Hepatocyte (in vitro differentiated cells): ENCODE results near the gene KRT35. TPM values are rescaled to one million over a fixed set of nuclear protein-coding genes. Genes with fewer than 3 reads are reported as not detected.

Experiments
- DNase-seq: peaks from one replicate; pipeline ENCODE4 v3.0.0-alpha.2; 2016; ENCODE audit warnings: low spot score
- H2AFZ ChIP-seq: fragments of 200-600 bp; sonication (generic); 2 replicates; pipeline ENCODE4 v1.6.0; 2016; ENCODE audit warnings: antibody characterized with exemption, mild to moderate bottlenecking
- H3K27ac ChIP-seq: fragments of 200-600 bp; sonication (generic); 2 replicates; pipeline ENCODE4 v1.5.1; 2016; ENCODE audit warnings: mild to moderate bottlenecking
- H3K27me3 ChIP-seq: fragments of 200-600 bp; sonication (generic); 2 replicates; pipeline ENCODE4 v1.6.1; 2016
- H3K36me3 ChIP-seq: fragments of 200-600 bp; sonication (generic); replicated peaks from 2 replicates; pipeline ENCODE4 v1.5.1; 2016; ENCODE audit warnings: low read depth; ENCODE audit not compliant: insufficient read depth
- H3K4me1 ChIP-seq: fragments of 200-600 bp; sonication (generic); 2 replicates; pipeline ENCODE4 v1.5.1; 2016; ENCODE audit warnings: mild to moderate bottlenecking, moderate library complexity; ENCODE audit not compliant: insufficient read depth
- H3K4me2 ChIP-seq: fragments of 200-600 bp; sonication (generic); 2 replicates; pipeline ENCODE4 v1.6.0; 2016
- H3K4me3 ChIP-seq: fragments of 200-600 bp; sonication (generic); 2 replicates; pipeline ENCODE4 v1.5.1; 2016; ENCODE audit warnings: mild to moderate bottlenecking
- H3K79me2 ChIP-seq: fragments of 200-600 bp; sonication (generic); 2 replicates; pipeline ENCODE4 v1.6.0; 2017; ENCODE audit warnings: mild to moderate bottlenecking
- H3K9me2 ChIP-seq: fragments of 200-600 bp; sonication (generic); replicated peaks from 2 replicates; pipeline ENCODE4 v1.6.0; 2017; ENCODE audit warnings: mild to moderate bottlenecking; ENCODE audit not compliant: insufficient read depth
- H3K9me3 ChIP-seq: fragments of 200-600 bp; sonication (generic); 2 replicates; pipeline ENCODE4 v1.5.1; 2016; ENCODE audit warnings: low read depth, mild to moderate bottlenecking
- H4K20me1 ChIP-seq: fragments of 200-600 bp; sonication (generic); 2 replicates; pipeline ENCODE4 v1.6.0; 2016; ENCODE audit warnings: mild to moderate bottlenecking; ENCODE audit not compliant: insufficient read depth, poor library complexity, severe bottlenecking
- EZH2 ChIP-seq: fragments of 200-600 bp; sonication (generic); IDR thresholded peaks from 2 replicates; pipeline ENCODE4 v1.6.1; 2016; ENCODE audit warnings: antibody characterized with exemption, mild to moderate bottlenecking, borderline replicate concordance
- EZH2phosphoT487 ChIP-seq: fragments of 200-600 bp; sonication (generic); IDR thresholded peaks from one replicate; pipeline ENCODE4 v1.6.1; 2018; ENCODE audit warnings: antibody characterized with exemption, mild to moderate bottlenecking, low read depth, moderate library complexity; ENCODE audit not compliant: unreplicated experiment, severe bottlenecking
- WGBS: methylation state at CpG from one replicate; pipeline ENCODE4 v1.1.6; 2016; ENCODE audit warnings: low lambda C conversion rate; ENCODE audit errors: missing lambda C conversion rate; 5-methylcytosine and 5-hydroxymethylcytosine counted together
- polyA plus RNA-seq: library from polyadenylated mRNA; unstranded; fragments of >200 nt; fragmentation: Nextera tagmentation; extraction: Ambion mirVana; gene quantifications from 2 replicates; pipeline ENCODE4 v1.2.1, GENCODE V29; 2016
- total RNA-seq: library from RNA; depleted of rRNA; stranded (reverse); fragments of >200 nt; gene quantifications from 2 replicates; pipeline ENCODE4 v1.2.3, GENCODE V29; 2014
- TF ChIP-seq, protein P1 (sequence below): fragments of 200-600 bp; sonication (generic); IDR thresholded peaks from 2 replicates; pipeline ENCODE4 v1.5.1; 2016; ENCODE audit warnings: antibody characterized with exemption, mild to moderate bottlenecking; ENCODE audit not compliant: poor library complexity

The KRT35 gene
- total and polyA plus RNA-seq, 2 experiments from 2014 or later = not detected

- no peak for DNase-seq
- TF ChIP-seq EZH2 (no peak), EZH2phosphoT487 (no peak)
- TF ChIP-seq, protein P1, sequence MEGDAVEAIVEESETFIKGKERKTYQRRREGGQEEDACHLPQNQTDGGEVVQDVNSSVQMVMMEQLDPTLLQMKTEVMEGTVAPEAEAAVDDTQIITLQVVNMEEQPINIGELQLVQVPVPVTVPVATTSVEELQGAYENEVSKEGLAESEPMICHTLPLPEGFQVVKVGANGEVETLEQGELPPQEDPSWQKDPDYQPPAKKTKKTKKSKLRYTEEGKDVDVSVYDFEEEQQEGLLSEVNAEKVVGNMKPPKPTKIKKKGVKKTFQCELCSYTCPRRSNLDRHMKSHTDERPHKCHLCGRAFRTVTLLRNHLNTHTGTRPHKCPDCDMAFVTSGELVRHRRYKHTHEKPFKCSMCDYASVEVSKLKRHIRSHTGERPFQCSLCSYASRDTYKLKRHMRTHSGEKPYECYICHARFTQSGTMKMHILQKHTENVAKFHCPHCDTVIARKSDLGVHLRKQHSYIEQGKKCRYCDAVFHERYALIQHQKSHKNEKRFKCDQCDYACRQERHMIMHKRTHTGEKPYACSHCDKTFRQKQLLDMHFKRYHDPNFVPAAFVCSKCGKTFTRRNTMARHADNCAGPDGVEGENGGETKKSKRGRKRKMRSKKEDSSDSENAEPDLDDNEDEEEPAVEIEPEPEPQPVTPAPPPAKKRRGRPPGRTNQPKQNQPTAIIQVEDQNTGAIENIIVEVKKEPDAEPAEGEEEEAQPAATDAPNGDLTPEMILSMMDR = no peak
- Histone ChIP-seq H3K4me3 (no peak overlapping the region), H3K4me2 (no peak overlapping the region), H3K4me1 (peaks cover 8% of the 10 kb centered on the region), H2AFZ (no peak overlapping the region), H3K9me2 (no peaks in the 10 kb centered on the region), H3K79me2 (no peaks in the 10 kb centered on the region), H4K20me1 (no peaks in the 10 kb centered on the region), H3K27ac (no peak overlapping the region), H3K9me3 (no peaks in the 10 kb centered on the region), H3K27me3 (no peaks in the 10 kb centered on the region), H3K36me3 (no peaks in the 10 kb centered on the region)
- WGBS = 82% methylated on average over 2 of the region's 2 CpGs
These were observed 13.6 kb upstream of the KRT35 start for GRCh38 chr17:41494524-41494923.

- Histone ChIP-seq H3K27ac (no peak overlapping the region), H3K4me1 (peaks cover 8% of the 10 kb centered on the region), H3K79me2 (no peaks in the 10 kb centered on the region), H3K36me3 (no peaks in the 10 kb centered on the region), H3K27me3 (no peaks in the 10 kb centered on the region), H3K9me3 (no peaks in the 10 kb centered on the region), H4K20me1 (no peaks in the 10 kb centered on the region), H2AFZ (no peak overlapping the region), H3K4me3 (no peak overlapping the region), H3K9me2 (no peaks in the 10 kb centered on the region), H3K4me2 (no peak overlapping the region)
- TF ChIP-seq EZH2 = no peak
- TF ChIP-seq, protein P1 = no peak
- TF ChIP-seq EZH2phosphoT487 = no peak
- 70% methylated on average over 4 of the region's 4 CpGs for WGBS
- DNase-seq = peak; percentile 66
These were observed 11.8 kb upstream of the KRT35 start for GRCh38 chr17:41492771-41493170.

DNA sequence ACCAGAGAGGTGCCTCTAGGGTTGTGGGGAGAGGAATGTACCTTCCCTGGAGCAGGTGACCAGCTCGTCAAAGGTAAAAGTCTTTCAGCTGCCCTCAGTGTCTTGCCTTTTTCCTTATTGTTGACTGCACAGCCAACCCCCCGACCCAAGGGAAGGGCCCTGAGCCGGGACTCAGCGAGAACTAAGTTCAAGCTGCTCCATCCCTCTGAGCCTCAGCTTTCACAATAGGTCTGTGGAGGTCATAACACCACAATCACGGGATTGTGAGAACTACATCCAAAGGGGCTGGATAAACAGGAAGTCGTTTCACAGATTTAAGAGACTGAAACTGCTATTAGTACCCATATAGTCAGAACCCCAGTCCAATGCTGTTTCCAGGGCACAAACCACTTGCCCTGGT lies 11.4 kb upstream of the KRT35 start:
- Histone ChIP-seq H3K36me3 (no peaks in the 10 kb centered on the region), H3K79me2 (no peaks in the 10 kb centered on the region), H3K4me2 (no peak overlapping the region), H3K27ac (no peak overlapping the region), H2AFZ (no peak overlapping the region), H3K27me3 (no peaks in the 10 kb centered on the region), H3K9me3 (no peaks in the 10 kb centered on the region), H3K9me2 (no peaks in the 10 kb centered on the region), H3K4me1 (peaks cover 8% of the 10 kb centered on the region), H3K4me3 (no peak overlapping the region), H4K20me1 (no peaks in the 10 kb centered on the region)
- TF ChIP-seq EZH2phosphoT487 = no peak
- TF ChIP-seq, protein P1 = no peak
- TF ChIP-seq EZH2 = no peak
- no peak for DNase-seq
- 67% methylated on average over 6 of the region's 6 CpGs for WGBS

DNA sequence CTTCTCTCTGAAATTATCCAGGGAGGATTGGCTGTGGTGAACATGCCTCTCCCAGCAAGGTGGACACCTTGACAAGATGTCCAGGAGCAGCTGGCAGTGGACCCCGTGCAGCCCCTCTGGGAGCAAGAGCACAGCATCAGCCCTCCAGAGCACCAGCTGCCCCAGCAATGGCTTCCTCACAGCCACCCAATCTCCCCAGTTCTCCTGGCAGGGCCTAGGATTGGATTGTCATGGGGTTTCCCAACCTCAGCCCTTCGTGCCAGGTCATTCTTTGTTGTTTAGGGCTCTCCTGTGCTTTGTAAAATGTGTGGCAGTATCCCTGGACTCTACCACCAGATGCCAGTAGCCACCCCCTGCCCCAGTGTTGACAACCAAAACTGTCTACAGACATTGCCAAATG lies 10.5 kb upstream of the KRT35 start:
- H3K4me3 ChIP-seq = no peak overlapping the region

More for the DNA sequence above, 10.5 kb upstream of the KRT35 start:
- H3K27ac ChIP-seq = no peak overlapping the region
- H3K36me3 ChIP-seq = no peaks in the 10 kb centered on the region
- no peaks in the 10 kb centered on the region for H3K27me3 ChIP-seq
- no peaks in the 10 kb centered on the region for H3K9me3 ChIP-seq
- H3K79me2 ChIP-seq = no peaks in the 10 kb centered on the region
- H2AFZ ChIP-seq = no peak overlapping the region
- DNase-seq = no peak
- peaks cover 8% of the 10 kb centered on the region for H3K4me1 ChIP-seq
- no peak overlapping the region for H3K4me2 ChIP-seq
- H4K20me1 ChIP-seq = no peaks in the 10 kb centered on the region
- H3K9me2 ChIP-seq = no peaks in the 10 kb centered on the region
- TF ChIP-seq, protein P1 = no peak
- TF ChIP-seq EZH2 (no peak), EZH2phosphoT487 (no peak)
- WGBS = 88% methylated on average over 2 of the region's 2 CpGs
